IMR-90 (cell line): ENCODE measurements around the gene LRCH4.

Experiments
- BHLHE40 ChIP-seq: fragments of 150-350 bp; IDR thresholded peaks from 2 replicates; pipeline ENCODE4 v1.6.1; 2016; ENCODE audit warnings: mild to moderate bottlenecking, low read depth, low read length
- CEBPB ChIP-seq: IDR thresholded peaks from 2 replicates; pipeline ENCODE4 v1.6.1; 2012; ENCODE audit warnings: low read depth, low read length, improper control_type of control experiment
- CHD1 ChIP-seq: IDR thresholded peaks from 2 replicates; pipeline ENCODE4 v1.6.1; 2012; ENCODE audit warnings: low read depth, low read length, improper control_type of control experiment
- CTCF ChIP-seq: conservative IDR thresholded peaks from 2 replicates; pipeline ENCODE4 v1.5.1; 2012; ENCODE audit warnings: mild to moderate bottlenecking, low read depth, low read length, improper control_type of control experiment
- FOS ChIP-seq: fragments of 150-350 bp; IDR thresholded peaks from 2 replicates; pipeline ENCODE4 v1.6.1; 2016; ENCODE audit warnings: low read depth, low read length
- MAFK ChIP-seq: IDR thresholded peaks from 2 replicates; pipeline ENCODE4 v1.6.1; 2012; ENCODE audit warnings: low read depth, low read length, improper control_type of control experiment
- MXI1 ChIP-seq: IDR thresholded peaks from 2 replicates; pipeline ENCODE4 v1.6.1; 2012; ENCODE audit warnings: low read depth, mild to moderate bottlenecking, low read length, moderate library complexity, borderline replicate concordance
- POLR2A ChIP-seq: IDR thresholded peaks from 2 replicates; pipeline ENCODE4 v1.6.1; 2012; ENCODE audit warnings: mild to moderate bottlenecking, low read depth, low read length
- RAD21 ChIP-seq: IDR thresholded peaks from 2 replicates; pipeline ENCODE4 v1.6.1; 2012; ENCODE audit warnings: low read length, improper control_type of control experiment
- RCOR1 ChIP-seq: IDR thresholded peaks from 2 replicates; pipeline ENCODE4 v1.6.1; 2012; ENCODE audit warnings: mild to moderate bottlenecking, low read length, improper control_type of control experiment; ENCODE audit not compliant: insufficient replicate concordance
- RFX5 ChIP-seq: IDR thresholded peaks from 2 replicates; pipeline ENCODE4 v1.8.0; 2012; ENCODE audit warnings: low read depth, mild to moderate bottlenecking, low read length, moderate library complexity

GRCh38 chr7:100532165-100533022 lies 53.5 kb downstream of the LRCH4 start:
- TF ChIP-seq CTCF (no peak), CEBPB (no peak), RCOR1 (no peak), BHLHE40 (no peak), RFX5 (no peak), POLR2A (no peak), RAD21 (no peak), MAFK (no peak), CHD1 (no peak), FOS (no peak), MXI1 (no peak)
